Dermis microvascular lymphatic vessel endothelial cell (primary cell): ENCODE results near the gene GRIK4. TPM values are rescaled to one million over a fixed set of nuclear protein-coding genes. Genes with fewer than 3 reads are reported as not detected.
"Not testable (repeated sequence)": the region's sequence is repeated elsewhere in the genome, so short reads cannot be mapped to it uniquely, and the experiment has no call there.

Source experiments
- DNase-seq, 2 donors: peaks; one replicate each; pipeline versions ENCODE4 v3.0.0 to v3.0.0-alpha.2; 2010; ENCODE audit warnings: low read depth in 2 of 2
- total RNA-seq: library from RNA; depleted of rRNA; stranded (reverse); fragments of >200 nt; gene quantifications from 2 replicates; pipeline ENCODE4 v1.2.1, GENCODE V29; 2014

GRIK4 gene
- total RNA-seq, 1 donor from 2014 or later = not detected

- no peak for DNase-seq
These were observed 91.5 kb downstream of the GRIK4 start for GRCh38 chr11:120603071-120603470.

GRCh38 chr11:120605469-120605868, 93.9 kb downstream of the GRIK4 start:
- DNase-seq = no peak

GRCh38 chr11:120606211-120607010, 94.9 kb downstream of the GRIK4 start:
- no peak for DNase-seq

GRCh38 chr11:120608061-120608460, 96.5 kb downstream of the GRIK4 start:
- DNase-seq = no peak

- DNase-seq = no peak
These were observed 97.2 kb downstream of the GRIK4 start for GRCh38 chr11:120608760-120609211.

GRCh38 chr11:120610111-120610510, 98.6 kb downstream of the GRIK4 start:
- no peak for DNase-seq

GRCh38 chr11:120611581-120611980, 100.0 kb downstream of the GRIK4 start:
- no peak for DNase-seq

- DNase-seq = peak in 1 of 2 donors; percentile 58
These were observed 101.1 kb downstream of the GRIK4 start for GRCh38 chr11:120612513-120613263.

- DNase-seq = no peak
These were observed 102.0 kb downstream of the GRIK4 start for GRCh38 chr11:120613264-120614226.

- no peak for DNase-seq
These were observed 103.8 kb downstream of the GRIK4 start for GRCh38 chr11:120615391-120615790.

- DNase-seq = no peak
These were observed 106.9 kb downstream of the GRIK4 start for GRCh38 chr11:120618399-120618798.

- peak; percentile 52 to 63 for DNase-seq
These were observed 110.8 kb downstream of the GRIK4 start for GRCh38 chr11:120622189-120622875.

- not testable (repeated sequence) for DNase-seq
These were observed 113.4 kb downstream of the GRIK4 start for GRCh38 chr11:120624992-120625391.

GRCh38 chr11:120625565-120625964, 114.0 kb downstream of the GRIK4 start:
- DNase-seq = no peak

GRCh38 chr11:120626791-120627190, 115.2 kb downstream of the GRIK4 start:
- no peak for DNase-seq

- DNase-seq = no peak
These were observed 116.0 kb downstream of the GRIK4 start for GRCh38 chr11:120627327-120628163.

- no peak for DNase-seq
These were observed 118.0 kb downstream of the GRIK4 start for GRCh38 chr11:120629407-120630080.

GRCh38 chr11:120630122-120630521, 118.6 kb downstream of the GRIK4 start:
- DNase-seq = no peak

GRCh38 chr11:120632579-120632978, 121.0 kb downstream of the GRIK4 start:
- DNase-seq = no peak
